ENCODE measurements around the gene PKD2.
A peak's percentile ranks its signal among the peaks of the same experiment; 100 is the strongest.

PKD2 gene

DNA sequence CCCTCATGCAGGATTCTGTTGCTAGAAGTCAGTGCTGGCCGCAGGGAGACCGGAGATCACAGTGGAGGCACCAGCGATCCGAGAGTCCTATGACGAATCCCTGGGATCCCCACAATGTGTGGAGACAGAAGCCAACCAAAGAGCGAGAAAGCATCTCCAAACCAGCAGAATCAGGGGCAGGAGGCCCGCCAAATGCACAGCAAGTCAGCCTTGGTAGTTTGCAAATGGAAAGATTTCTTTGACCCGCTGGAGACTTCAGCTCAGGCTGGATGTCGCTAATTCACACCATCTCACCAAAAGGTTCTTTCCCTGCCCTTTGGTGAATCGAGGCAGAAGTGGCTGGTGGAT lies 505 bp upstream of the PKD2 start:
- peak overlapping the region; percentile 75 for H2AFZ ChIP-seq
- peaks cover 4% of the 10 kb centered on the region for H3K4me1 ChIP-seq
- H3K9me3 ChIP-seq (ENCODE audit: control insufficient read depth, low read length) = no peaks in the 10 kb centered on the region
- peak overlapping the region; percentile 64 for H3K4me2 ChIP-seq (ENCODE audit: low read length)
- no peak overlapping the region for H3K27ac ChIP-seq
- TF ChIP-seq, protein P1, sequence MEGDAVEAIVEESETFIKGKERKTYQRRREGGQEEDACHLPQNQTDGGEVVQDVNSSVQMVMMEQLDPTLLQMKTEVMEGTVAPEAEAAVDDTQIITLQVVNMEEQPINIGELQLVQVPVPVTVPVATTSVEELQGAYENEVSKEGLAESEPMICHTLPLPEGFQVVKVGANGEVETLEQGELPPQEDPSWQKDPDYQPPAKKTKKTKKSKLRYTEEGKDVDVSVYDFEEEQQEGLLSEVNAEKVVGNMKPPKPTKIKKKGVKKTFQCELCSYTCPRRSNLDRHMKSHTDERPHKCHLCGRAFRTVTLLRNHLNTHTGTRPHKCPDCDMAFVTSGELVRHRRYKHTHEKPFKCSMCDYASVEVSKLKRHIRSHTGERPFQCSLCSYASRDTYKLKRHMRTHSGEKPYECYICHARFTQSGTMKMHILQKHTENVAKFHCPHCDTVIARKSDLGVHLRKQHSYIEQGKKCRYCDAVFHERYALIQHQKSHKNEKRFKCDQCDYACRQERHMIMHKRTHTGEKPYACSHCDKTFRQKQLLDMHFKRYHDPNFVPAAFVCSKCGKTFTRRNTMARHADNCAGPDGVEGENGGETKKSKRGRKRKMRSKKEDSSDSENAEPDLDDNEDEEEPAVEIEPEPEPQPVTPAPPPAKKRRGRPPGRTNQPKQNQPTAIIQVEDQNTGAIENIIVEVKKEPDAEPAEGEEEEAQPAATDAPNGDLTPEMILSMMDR (IDR thresholded peaks at IDR 0.05) = no peak
- no peaks in the 10 kb centered on the region for H3K36me3 ChIP-seq (ENCODE audit: control insufficient read depth, insufficient read depth, low read length)
- H3K9ac ChIP-seq = no peak overlapping the region
- H3K27me3 ChIP-seq (ENCODE audit: control insufficient read depth, insufficient read depth, low read length) = no peaks in the 10 kb centered on the region
- peak overlapping the region; percentile 7 for H3K4me3 ChIP-seq (ENCODE audit: low read depth, low read length)
- peaks cover 11% of the 10 kb centered on the region for H3K79me2 ChIP-seq

DNA sequence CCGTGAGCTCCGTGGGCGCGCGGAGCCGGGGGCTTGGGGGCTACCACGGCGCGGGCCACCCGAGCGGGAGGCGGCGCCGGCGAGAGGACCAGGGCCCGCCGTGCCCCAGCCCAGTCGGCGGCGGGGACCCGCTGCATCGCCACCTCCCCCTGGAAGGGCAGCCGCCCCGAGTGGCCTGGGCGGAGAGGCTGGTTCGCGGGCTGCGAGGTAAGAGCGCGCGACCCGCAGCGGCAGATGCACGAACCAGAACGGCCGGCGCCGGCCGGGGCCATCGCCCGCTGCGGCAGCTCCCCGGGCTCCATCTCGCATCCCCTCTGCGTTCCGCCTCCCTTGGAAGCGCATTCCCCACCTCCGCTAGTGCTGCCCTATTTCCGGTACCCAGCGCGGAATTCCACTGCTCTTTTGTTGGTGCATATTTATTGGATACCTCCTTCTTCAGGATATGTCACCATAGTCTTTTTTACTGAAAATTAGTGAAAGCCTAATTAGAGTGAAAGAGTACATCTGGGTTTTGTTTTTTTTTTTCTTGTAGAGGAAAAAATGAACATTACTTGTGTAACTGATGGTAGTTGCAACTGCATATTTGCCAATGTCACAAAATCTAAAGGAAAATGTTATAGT lies 797 bp downstream of the PKD2 start:
- H3K27ac ChIP-seq = no peak overlapping the region
- H3K4me3 ChIP-seq (ENCODE audit: low read depth, low read length) = peak overlapping the region; percentile 62
- H2AFZ ChIP-seq = peak overlapping the region; percentile 72
- peaks cover 4% of the 10 kb centered on the region for H3K4me1 ChIP-seq
- no peak overlapping the region for H3K9ac ChIP-seq
- H3K79me2 ChIP-seq = peaks cover 12% of the 10 kb centered on the region
- H3K27me3 ChIP-seq (ENCODE audit: control insufficient read depth, insufficient read depth, low read length) = no peaks in the 10 kb centered on the region
- no peaks in the 10 kb centered on the region for H3K36me3 ChIP-seq (ENCODE audit: control insufficient read depth, insufficient read depth, low read length)
- TF ChIP-seq, protein P1 (IDR thresholded peaks at IDR 0.05) = no peak
- peak overlapping the region; percentile 42 for H3K4me2 ChIP-seq (ENCODE audit: low read length)
- no peaks in the 10 kb centered on the region for H3K9me3 ChIP-seq (ENCODE audit: control insufficient read depth, low read length)

- Histone ChIP-seq H3K79me2 (peaks cover 12% of the 10 kb centered on the region), H3K9ac (no peak overlapping the region), H3K4me1 (peaks cover 4% of the 10 kb centered on the region), H3K27me3 (ENCODE audit: control insufficient read depth, insufficient read depth, low read length) (no peaks in the 10 kb centered on the region), H3K4me2 (ENCODE audit: low read length) (peak overlapping the region; percentile 42), H3K27ac (no peak overlapping the region), H3K9me3 (ENCODE audit: control insufficient read depth, low read length) (no peaks in the 10 kb centered on the region), H3K36me3 (ENCODE audit: control insufficient read depth, insufficient read depth, low read length) (no peaks in the 10 kb centered on the region), H2AFZ (no peak overlapping the region), H3K4me3 (ENCODE audit: low read depth, low read length) (peak overlapping the region; percentile 62)
- TF ChIP-seq, protein P1 (IDR thresholded peaks at IDR 0.05) = no peak
These were observed 1.3 kb downstream of the PKD2 start for GRCh38 chr4:88008743-88009171.

GRCh38 chr4:88009871-88010270 lies 2.4 kb downstream of the PKD2 start:
- no peaks in the 10 kb centered on the region for H3K36me3 ChIP-seq (ENCODE audit: control insufficient read depth, insufficient read depth, low read length)
- no peak overlapping the region for H3K4me2 ChIP-seq (ENCODE audit: low read length)
- TF ChIP-seq, protein P1 (IDR thresholded peaks at IDR 0.05) = no peak
- H3K4me3 ChIP-seq (ENCODE audit: low read depth, low read length) = no peak overlapping the region
- no peak overlapping the region for H2AFZ ChIP-seq
- no peaks in the 10 kb centered on the region for H3K9me3 ChIP-seq (ENCODE audit: control insufficient read depth, low read length)
- no peak overlapping the region for H3K9ac ChIP-seq
- no peaks in the 10 kb centered on the region for H3K27me3 ChIP-seq (ENCODE audit: control insufficient read depth, insufficient read depth, low read length)
- peaks cover 4% of the 10 kb centered on the region for H3K4me1 ChIP-seq
- no peak overlapping the region for H3K27ac ChIP-seq
- peaks cover 15% of the 10 kb centered on the region for H3K79me2 ChIP-seq

GRCh38 chr4:88010966-88011365 lies 3.5 kb downstream of the PKD2 start:
- no peak overlapping the region for H3K27ac ChIP-seq
- peaks cover 17% of the 10 kb centered on the region for H3K79me2 ChIP-seq
- no peak overlapping the region for H3K4me2 ChIP-seq (ENCODE audit: low read length)
- no peaks in the 10 kb centered on the region for H3K36me3 ChIP-seq (ENCODE audit: control insufficient read depth, insufficient read depth, low read length)
- H3K27me3 ChIP-seq (ENCODE audit: control insufficient read depth, insufficient read depth, low read length) = no peaks in the 10 kb centered on the region
- H3K9me3 ChIP-seq (ENCODE audit: control insufficient read depth, low read length) = no peaks in the 10 kb centered on the region
- no peak overlapping the region for H3K9ac ChIP-seq
- TF ChIP-seq, protein P1 (IDR thresholded peaks at IDR 0.05) = no peak
- no peak overlapping the region for H3K4me3 ChIP-seq (ENCODE audit: low read depth, low read length)
- no peak overlapping the region for H2AFZ ChIP-seq
- peaks cover 4% of the 10 kb centered on the region for H3K4me1 ChIP-seq

Data from parathyroid adenoma (tissue), 2 donors.